ENCODE measurements around the gene MGLL. TPM values are rescaled to one million over a fixed set of nuclear protein-coding genes. Genes with fewer than 3 reads are reported as not detected.

MGLL gene
- total and polyA plus RNA-seq, 9 of the 15 experiments (the other 6 are each of a cell fraction or from before 2014, with no cell fraction given), result 0.12 to 0.32 (median 0.18) TPM; not detected in 6

- no peak for ATAC-seq
- no peaks in the 10 kb centered on the region for H3K9me3 ChIP-seq (replicated peaks; ENCODE audit: control insufficient read depth, insufficient read depth, low read depth, low read length)
- H4K20me1 ChIP-seq (replicated peaks; ENCODE audit: control insufficient read depth, insufficient read depth, low read length), result no peaks in the 10 kb centered on the region
- H3K9ac ChIP-seq (ENCODE audit: insufficient read depth in 1 of 2, low read depth in 2 of 2, low read length in 2 of 2), result no peak overlapping the region
- H3K4me3 ChIP-seq, result no peak overlapping the region
- TF ChIP-seq GABPB1 (CRISPR knock-in tag; IDR thresholded peaks at IDR 0.05), result no peak
- TF ChIP-seq PCBP1 (IDR thresholded peaks at IDR 0.05; ENCODE audit: low read depth, low read length, poor library complexity, severe bottlenecking), result no peak
- TF ChIP-seq PCBP2 (IDR thresholded peaks at IDR 0.05; ENCODE audit: low read depth, low read length, poor library complexity, severe bottlenecking), result no peak
- TF ChIP-seq KHSRP (IDR thresholded peaks at IDR 0.05), result no peak
- TF ChIP-seq NEUROD1 (IDR thresholded peaks at IDR 0.05; ENCODE audit: borderline replicate concordance, low read depth, low read length, partially characterized antibody), result no peak
- TF ChIP-seq ZNF583 (CRISPR knock-in tag; IDR thresholded peaks at IDR 0.05), result no peak
- no peak for TF ChIP-seq HCFC1 (IDR thresholded peaks at IDR 0.05; ENCODE audit: low read depth, low read length)
- 0% methylated on average over 4 of the region's 7 CpGs for WGBS (ENCODE audit: insufficient coverage, low coverage, missing lambda C conversion rate)
- no peaks in the 10 kb centered on the region for H3K4me1 ChIP-seq (replicated peaks in 1 of 2; ENCODE audit: control insufficient read depth in 2 of 2, insufficient read depth in 2 of 2, low read length in 2 of 2)
- intact Hi-C loops (cut with micrococcal nuclease) (no loop called here), in situ Hi-C loops (cut with MboI) (no loop called here)
- no peak overlapping the region for H2AFZ ChIP-seq (ENCODE audit: low read depth, low read length)
- ChIA-PET CTCF (ENCODE audit: low intra/inter-chr PET ratio) (no interaction called here), POLR2A (interaction anchor here (0.7 kb wide), 1 partner anchor 8 kb away, joined by 3 read pairs; no protein-coding TSS in a partner anchor)
- no peak overlapping the region for H3K4me2 ChIP-seq (ENCODE audit: insufficient read depth, low read length)
- no peak for FAIRE-seq
- H3K9me1 ChIP-seq (ENCODE audit: control insufficient read depth, insufficient read depth, low read length), result no peaks in the 10 kb centered on the region
- no peak for DNase-seq (ENCODE audit: extremely low read depth in 1 of 4, low spot score in 3 of 4)
- H3K36me3 ChIP-seq (ENCODE audit: control insufficient read depth, insufficient read depth, low read length), result no peaks in the 10 kb centered on the region
- H3K79me2 ChIP-seq (ENCODE audit: control insufficient read depth, insufficient read depth, low read length), result no peaks in the 10 kb centered on the region
- BruUV-seq (replicated peaks), result no TSS peak
- peaks cover 4 to 17% of the 10 kb centered on the region in 2 experiments; a peak in 3 of 5 replicates for H3K27me3 ChIP-seq (ENCODE audit: control insufficient read depth in 2 of 2, insufficient read depth in 2 of 2, low read length in 2 of 2)
- H3K27ac ChIP-seq (ENCODE audit: extremely low read depth, low read depth, low read length), result no peak overlapping the region
These were observed 37.9 kb upstream of the MGLL start for GRCh38 chr3:127860211-127860696.
